Naive thymus-derived CD4-positive, alpha-beta T cell (primary cell): ENCODE data around the gene C17orf113. TPM values are rescaled to one million over a fixed set of nuclear protein-coding genes. Genes with fewer than 3 reads are reported as not detected.
A peak's percentile ranks its signal among the peaks of the same experiment; 100 is the strongest.

ENCODE experiments used
- ATAC-seq: fragments of 150-1000 bp; cut with Tn5 transposase; 2 replicates; pipeline ENCODE4 v1.10.0; 2021; ENCODE audit warnings: mild to moderate bottlenecking, moderate library complexity
- CTCF ChIA-PET: fragments of 350-600 bp; sonication (Branson Sonifier 250); formaldehyde crosslinking; loops from one replicate; lab custom pipeline; 2021; ENCODE audit warnings: antibody characterized with exemption; lab: Charles Lee
- POLR2A ChIA-PET: fragments of 350-600 bp; sonication (Branson Sonifier 250); formaldehyde crosslinking; loops from one replicate; lab custom pipeline; 2021; ENCODE audit warnings: antibody characterized with exemption, inconsistent platforms; lab: Charles Lee
- DNase-seq, 9 donors: peaks; one replicate each; pipeline versions ENCODE4 v3.0.0 to v3.0.0-alpha.2; 2020 to 2022; ENCODE audit warnings: mixed read lengths in 1 of 9
- H3K27ac ChIP-seq: one replicate; pipeline ENCODE4 v1.7.0; 2013; ENCODE audit warnings: mild to moderate bottlenecking, low read depth, low read length, moderate library complexity
- H3K27me3 ChIP-seq, 2 donors: one replicate each; pipeline ENCODE4 v1.7.0; 2013; ENCODE audit warnings: low read length in 2 of 2, mild to moderate bottlenecking in 2 of 2, moderate library complexity in 2 of 2; ENCODE audit not compliant: control insufficient read depth in 2 of 2, insufficient read depth in 2 of 2
- H3K36me3 ChIP-seq, 3 experiments: 1 replicate in 2 of 3; 2 replicates in 1 of 3; pipeline ENCODE4 v1.7.0; 2013; ENCODE audit warnings: low read length in 3 of 3, mild to moderate bottlenecking in 3 of 3, moderate library complexity in 1 of 3; ENCODE audit not compliant: insufficient read depth in 3 of 3, control insufficient read depth in 2 of 3
- H3K4me1 ChIP-seq, 2 donors: one replicate each; pipeline ENCODE4 v1.7.0; 2013; ENCODE audit warnings: low read length in 2 of 2, mild to moderate bottlenecking in 2 of 2, moderate library complexity in 1 of 2; ENCODE audit not compliant: control insufficient read depth in 2 of 2, insufficient read depth in 2 of 2
- H3K4me3 ChIP-seq: 2 replicates; pipeline ENCODE4 v1.7.0; 2013; ENCODE audit warnings: mild to moderate bottlenecking, low read length
- H3K9me3 ChIP-seq, 3 experiments: 1 replicate in 2 of 3; 2 replicates in 1 of 3; pipeline ENCODE4 v1.7.0; 2013; ENCODE audit warnings: low read length in 3 of 3; ENCODE audit not compliant: control insufficient read depth in 2 of 3
- H3K27ac Mint-ChIP-seq, 9 donors: one replicate each; pipeline ENCODE4 v1.8.0; 2020 to 2022; ENCODE audit warnings: mixed read lengths in 9 of 9, mild to moderate bottlenecking in 8 of 9, moderate library complexity in 5 of 9, inconsistent platforms in 2 of 9
- H3K27me3 Mint-ChIP-seq, 5 donors: one replicate each; pipeline ENCODE4 v1.8.0; 2021 to 2022; ENCODE audit warnings: mixed read lengths in 5 of 5, mild to moderate bottlenecking in 1 of 5
- H3K36me3 Mint-ChIP-seq, 5 donors: one replicate each; pipeline ENCODE4 v1.8.0; 2020 to 2022; ENCODE audit warnings: mixed read lengths in 5 of 5, mild to moderate bottlenecking in 3 of 5, inconsistent platforms in 1 of 5
- H3K4me1 Mint-ChIP-seq, 7 donors: one replicate each; pipeline ENCODE4 v1.8.0; 2020 to 2022; ENCODE audit warnings: mixed read lengths in 7 of 7, mild to moderate bottlenecking in 3 of 7, inconsistent platforms in 1 of 7
- H3K4me3 Mint-ChIP-seq, 10 donors: one replicate each; pipeline ENCODE4 v1.8.0; 2020 to 2022; ENCODE audit warnings: mild to moderate bottlenecking in 10 of 10, mixed read lengths in 10 of 10, moderate library complexity in 6 of 10, inconsistent platforms in 2 of 10
- H3K9me3 Mint-ChIP-seq, 11 donors: one replicate each; pipeline ENCODE4 v1.8.0; 2020 to 2022; ENCODE audit warnings: mixed read lengths in 11 of 11, mild to moderate bottlenecking in 4 of 11, inconsistent platforms in 1 of 11, moderate library complexity in 1 of 11
- intact Hi-C, 2 donors: fragments of 100-400 bp; cut with micrococcal nuclease; formaldehyde crosslinking; loops; one replicate each; pipeline ENCODE4 v1.15.1; 2023
- polyA plus RNA-seq, 2 donors: library from polyadenylated mRNA; unstranded; fragments of 300-500 nt; fragmentation: Illumina TruSeq; gene quantifications; one replicate each; pipeline ENCODE4 v1.2.3, GENCODE V29; 2021
- total RNA-seq, 6 experiments: library from RNA in 5 of 6; stranded (reverse) in 5 of 6; gene quantifications; 1 replicate in 5 of 6; 2 replicates in 1 of 6; pipeline ENCODE4 v1.2.3 and lab custom pipeline; 2021 to 2026

C17orf113 gene
- total and polyA plus RNA-seq, 7 experiments from 2014 or later, result 0.10 to 1.0 (median 0.54) TPM

GRCh38 chr17:42055027-42055426, 4.6 kb upstream of the C17orf113 start:
- POLR2A ChIA-PET, result no interaction called here
- H3K4me3 ChIP-seq, result no peak overlapping the region
- no peaks in the 10 kb centered on the region for H3K36me3 ChIP-seq
- no peak for DNase-seq
- CTCF ChIA-PET, result interaction anchor here (1.1 to 1.2 kb wide), 2 partner anchors 11 to 61 kb away, joined by 3 to 4 read pairs; no protein-coding TSS in a partner anchor
- H3K27me3 ChIP-seq, result no peaks in the 10 kb centered on the region
- Mint-ChIP-seq H3K27me3 (peaks cover 23 to 45% (median 25%) of the 10 kb centered on the region in 5 donors), H3K36me3 (no peaks in the 10 kb centered on the region), H3K4me3 (no peak overlapping the region), H3K27ac (no peak overlapping the region), H3K9me3 (no peaks in the 10 kb centered on the region), H3K4me1 (peaks cover 6 to 8% (median 7%) of the 10 kb centered on the region in 7 donors)
- ATAC-seq, result no peak
- no peaks in the 10 kb centered on the region for H3K9me3 ChIP-seq
- no peak overlapping the region for H3K27ac ChIP-seq
- intact Hi-C loops, result no loop called here
- peaks cover 0 to 1% of the 10 kb centered on the region in 2 donors for H3K4me1 ChIP-seq

DNA sequence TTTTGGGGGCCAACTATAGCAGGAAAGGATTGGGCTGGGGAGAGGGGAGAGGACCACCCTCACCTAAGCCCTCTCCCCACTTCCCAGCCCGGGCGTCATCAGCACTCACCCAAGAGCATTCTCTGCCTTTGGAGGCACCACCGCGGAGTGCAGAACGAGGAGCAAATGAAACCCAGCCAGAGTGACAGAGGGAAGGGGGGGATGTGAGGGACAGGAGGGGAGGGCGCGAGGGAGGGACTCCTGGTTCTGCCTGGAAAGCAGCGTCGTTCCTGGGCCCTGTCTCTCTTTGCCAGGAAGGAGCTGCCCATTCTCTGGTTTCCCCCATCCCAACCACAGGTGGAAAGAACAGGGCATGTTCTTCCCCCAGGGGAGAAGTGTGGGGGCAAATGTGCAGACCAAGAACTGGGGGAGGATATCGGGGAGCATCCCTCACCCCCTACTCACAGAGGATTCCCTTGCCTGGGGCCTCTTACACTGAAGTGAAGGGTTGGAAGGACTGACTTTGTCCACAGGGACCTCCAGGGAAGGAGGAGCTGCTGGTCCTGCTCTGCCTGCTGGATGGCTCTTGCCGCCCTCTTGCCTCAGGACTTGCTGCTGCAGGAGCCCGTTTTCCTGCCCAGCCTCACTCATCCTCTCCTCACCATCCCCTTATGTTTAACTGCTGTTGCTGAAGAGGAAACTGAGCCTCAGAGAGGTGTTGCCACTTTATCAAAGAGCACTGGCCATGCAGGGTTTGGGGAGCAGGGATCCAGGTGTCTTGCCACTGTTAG, 3.5 kb upstream of the C17orf113 start:
- Mint-ChIP-seq H3K27ac (no peak overlapping the region), H3K9me3 (no peaks in the 10 kb centered on the region), H3K36me3 (no peaks in the 10 kb centered on the region), H3K4me1 (peaks cover 6 to 13% (median 7%) of the 10 kb centered on the region in 7 donors), H3K27me3 (peaks cover 23 to 54% (median 25%) of the 10 kb centered on the region in 5 donors), H3K4me3 (no peak overlapping the region)
- ATAC-seq (no peak), DNase-seq (no peak)
- Histone ChIP-seq H3K27ac (no peak overlapping the region), H3K4me1 (peaks cover 0 to 4% of the 10 kb centered on the region in 2 donors), H3K9me3 (no peaks in the 10 kb centered on the region), H3K4me3 (no peak overlapping the region), H3K36me3 (no peaks in the 10 kb centered on the region), H3K27me3 (no peaks in the 10 kb centered on the region)
- CTCF ChIA-PET, result no interaction called here
- POLR2A ChIA-PET, result no interaction called here
- intact Hi-C loops, result no loop called here

GRCh38 chr17:42052346-42052877, 2.0 kb upstream of the C17orf113 start:
- Mint-ChIP-seq H3K9me3 (no peaks in the 10 kb centered on the region), H3K4me3 (peak overlapping the region in 1 of 10 donors; percentile 15), H3K4me1 (peaks cover 6 to 13% (median 7%) of the 10 kb centered on the region in 7 donors), H3K27ac (no peak overlapping the region), H3K36me3 (no peaks in the 10 kb centered on the region), H3K27me3 (peaks cover 23 to 62% (median 25%) of the 10 kb centered on the region in 5 donors)
- no peak overlapping the region for H3K4me3 ChIP-seq
- no peak for DNase-seq
- no peaks in the 10 kb centered on the region for H3K9me3 ChIP-seq
- H3K27me3 ChIP-seq, result no peaks in the 10 kb centered on the region
- H3K36me3 ChIP-seq, result no peaks in the 10 kb centered on the region
- H3K27ac ChIP-seq, result no peak overlapping the region
- no peak for ATAC-seq
- H3K4me1 ChIP-seq, result peaks cover 0 to 4% of the 10 kb centered on the region in 2 donors
- CTCF ChIA-PET, result no interaction called here
- POLR2A ChIA-PET, result interaction anchor here (0.5 kb wide), 1 partner anchor 50 kb away, joined by 3 read pairs; no protein-coding TSS in a partner anchor
- intact Hi-C loops, result no loop called here

GRCh38 chr17:42051645-42052044, 1.2 kb upstream of the C17orf113 start:
- no peak for DNase-seq
- Mint-ChIP-seq H3K4me3 (peak overlapping the region in 9 of 10 donors; percentile 12 to 92 (median 56)), H3K9me3 (no peaks in the 10 kb centered on the region), H3K4me1 (peaks cover 6 to 13% (median 7%) of the 10 kb centered on the region in 7 donors), H3K27ac (no peak overlapping the region), H3K27me3 (peaks cover 23 to 62% (median 25%) of the 10 kb centered on the region in 5 donors), H3K36me3 (no peaks in the 10 kb centered on the region)
- ATAC-seq, result no peak
- Histone ChIP-seq H3K27ac (no peak overlapping the region), H3K4me3 (no peak overlapping the region), H3K36me3 (no peaks in the 10 kb centered on the region), H3K9me3 (no peaks in the 10 kb centered on the region), H3K27me3 (no peaks in the 10 kb centered on the region), H3K4me1 (peaks cover 0 to 4% of the 10 kb centered on the region in 2 donors)
- POLR2A ChIA-PET, result interaction anchor here (1.1 kb wide), 1 partner anchor 35 kb away, joined by 4 read pairs; the partner anchor contains the start of gene DNAJC7
- intact Hi-C loops, result no loop called here
- CTCF ChIA-PET, result interaction anchor here (0.8 to 1.2 kb wide), 2 partner anchors 8 to 196 kb away, joined by 3 read pairs; no protein-coding TSS in a partner anchor

DNA sequence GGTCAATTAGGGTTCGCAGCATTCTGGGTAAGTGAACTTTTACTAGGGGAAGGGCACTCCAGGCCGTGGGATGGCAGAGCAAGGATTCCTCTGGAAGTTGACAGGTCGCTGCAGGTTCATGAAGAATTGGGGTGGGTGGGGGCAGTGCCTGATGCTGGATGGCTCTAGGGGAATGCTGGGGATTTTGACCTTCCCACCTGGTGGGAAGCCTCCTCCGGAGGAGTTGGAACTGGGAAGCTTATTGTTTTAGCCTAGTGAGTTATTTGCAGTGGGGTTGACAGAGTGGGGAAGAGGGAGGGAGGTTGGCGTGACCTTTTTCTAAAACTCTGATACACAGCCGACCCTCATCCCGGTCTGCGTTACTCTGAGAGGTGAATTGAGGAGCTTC, 606 bp upstream of the C17orf113 start:
- no peaks in the 10 kb centered on the region for H3K27me3 ChIP-seq
- Mint-ChIP-seq H3K9me3 (no peaks in the 10 kb centered on the region), H3K4me1 (peaks cover 6 to 13% (median 7%) of the 10 kb centered on the region in 7 donors), H3K36me3 (no peaks in the 10 kb centered on the region), H3K4me3 (peak overlapping the region; percentile 56 to 92 (median 81)), H3K27me3 (peaks cover 23 to 62% (median 25%) of the 10 kb centered on the region in 5 donors), H3K27ac (peak overlapping the region in 3 of 9 donors; percentile 43 to 68 (median 59))
- ChIA-PET CTCF (interaction anchor here (0.8 to 1.2 kb wide), 2 partner anchors 9 to 195 kb away, joined by 3 read pairs; no protein-coding TSS in a partner anchor), POLR2A (interaction anchor here (1.1 kb wide), 1 partner anchor 34 kb away, joined by 4 read pairs; the partner anchor contains the start of gene DNAJC7)
- peaks cover 0 to 4% of the 10 kb centered on the region in 2 donors for H3K4me1 ChIP-seq
- H3K36me3 ChIP-seq, result no peaks in the 10 kb centered on the region
- ATAC-seq (no peak), DNase-seq (no peak)
- no peak overlapping the region for H3K4me3 ChIP-seq
- intact Hi-C loops, result no loop called here
- H3K9me3 ChIP-seq, result no peaks in the 10 kb centered on the region
- H3K27ac ChIP-seq, result no peak overlapping the region

- DNase-seq, result no peak
- H3K4me1 ChIP-seq, result peaks cover 0 to 4% of the 10 kb centered on the region in 2 donors
- intact Hi-C loops, result loop anchor here in 1 of 2 donors (1.0 kb wide), 1 partner anchor 25 kb away; no protein-coding TSS in a partner anchor
- ChIA-PET CTCF (interaction anchor here (1.0 to 1.8 kb wide), 3 partner anchors 16 to 119 kb away, joined by 3 to 9 read pairs (median 5); partner anchors contain the start of gene ODAD4), POLR2A (interaction anchor here (1.3 kb wide), 1 partner anchor 33 kb away, joined by 5 read pairs; the partner anchor contains the start of gene DNAJC7)
- Mint-ChIP-seq H3K9me3 (no peaks in the 10 kb centered on the region), H3K4me3 (peak overlapping the region; percentile 73 to 84 (median 79)), H3K27ac (peak overlapping the region in 1 of 9 donors; percentile 87), H3K36me3 (no peaks in the 10 kb centered on the region), H3K4me1 (peaks cover 6 to 13% (median 7%) of the 10 kb centered on the region in 7 donors), H3K27me3 (peaks cover 18 to 56% (median 25%) of the 10 kb centered on the region in 5 donors)
- H3K4me3 ChIP-seq, result peak overlapping the region; percentile 37
- no peak overlapping the region for H3K27ac ChIP-seq
- H3K9me3 ChIP-seq, result no peaks in the 10 kb centered on the region
- no peak for ATAC-seq
- no peaks in the 10 kb centered on the region for H3K36me3 ChIP-seq
- H3K27me3 ChIP-seq, result no peaks in the 10 kb centered on the region
Observed at GRCh38 chr17:42049834-42050392, 488 bp downstream of the C17orf113 start.
